SW480 (cell line): ENCODE results near the gene AMBRA1.

Experiments
- DNase-seq: peaks from one replicate; pipeline ENCODE4 v3.0.0-alpha.2; 2016; ENCODE audit warnings: low spot score

AMBRA1 gene

DNA sequence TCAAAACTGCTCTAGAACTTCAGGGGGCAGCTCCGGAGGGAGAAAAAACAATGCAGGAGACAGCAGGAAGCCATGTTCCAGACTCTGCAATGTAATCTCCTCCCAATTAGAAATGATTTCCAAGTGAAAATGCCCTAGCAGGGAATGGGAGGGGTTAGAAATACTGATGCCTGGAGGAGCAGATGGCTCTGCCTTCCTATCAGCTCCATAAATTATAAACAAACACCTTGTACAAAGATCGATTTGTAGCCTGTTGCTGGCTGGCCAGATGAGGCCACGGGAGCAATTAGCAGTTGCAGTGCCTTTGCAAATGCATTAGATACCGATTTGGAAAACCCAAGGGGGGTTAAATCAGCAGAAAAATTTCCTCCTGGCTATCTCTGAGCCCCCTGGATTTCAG, 155.6 kb downstream of the AMBRA1 start:
- DNase-seq = no peak

DNA sequence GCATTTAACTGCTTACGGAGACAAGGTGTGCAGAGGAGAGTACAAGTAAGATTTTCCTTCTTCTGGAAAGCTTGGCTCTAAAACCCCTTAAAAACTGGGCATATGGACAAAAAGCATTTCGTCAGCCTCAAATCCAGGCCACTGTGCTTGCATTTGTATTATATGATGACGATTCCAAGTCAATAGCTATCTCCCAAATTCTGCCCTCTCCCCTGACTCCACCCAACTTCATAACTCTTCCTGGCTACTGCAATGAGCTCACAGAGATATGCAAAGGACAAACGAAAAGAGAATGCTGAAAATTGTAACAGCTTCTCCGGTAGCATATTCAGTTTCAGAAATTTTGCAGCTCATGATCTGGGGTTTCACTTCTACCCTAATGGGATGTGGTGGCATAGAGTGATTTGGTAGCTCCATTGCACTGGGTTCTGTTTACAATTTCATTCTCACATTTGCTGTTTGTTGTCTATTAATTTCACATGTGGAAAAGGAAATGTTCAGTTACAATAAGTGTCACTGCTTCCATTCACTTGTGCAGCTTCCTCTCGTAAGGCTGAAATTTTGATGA, 156.6 kb downstream of the AMBRA1 start:
- no peak for DNase-seq

DNA sequence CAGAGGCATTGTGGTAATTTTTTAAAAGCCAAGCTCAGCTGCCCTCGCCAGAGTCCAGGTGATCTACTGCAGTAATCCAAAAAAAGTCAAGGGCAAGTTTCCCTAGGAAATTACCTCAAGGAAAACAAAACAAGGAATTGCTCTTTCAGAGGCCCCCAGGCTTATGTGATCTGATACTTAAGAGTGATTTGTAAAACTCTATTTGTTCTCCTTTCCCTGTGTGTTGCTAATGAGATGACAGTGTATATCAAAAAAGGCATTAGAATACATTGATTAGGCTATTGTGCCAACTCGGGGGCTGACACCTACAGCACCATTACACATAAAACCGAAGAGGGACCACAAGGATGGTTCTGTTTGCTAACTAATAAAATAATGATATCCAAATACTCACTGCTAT, 157.7 kb downstream of the AMBRA1 start:
- no peak for DNase-seq

DNA sequence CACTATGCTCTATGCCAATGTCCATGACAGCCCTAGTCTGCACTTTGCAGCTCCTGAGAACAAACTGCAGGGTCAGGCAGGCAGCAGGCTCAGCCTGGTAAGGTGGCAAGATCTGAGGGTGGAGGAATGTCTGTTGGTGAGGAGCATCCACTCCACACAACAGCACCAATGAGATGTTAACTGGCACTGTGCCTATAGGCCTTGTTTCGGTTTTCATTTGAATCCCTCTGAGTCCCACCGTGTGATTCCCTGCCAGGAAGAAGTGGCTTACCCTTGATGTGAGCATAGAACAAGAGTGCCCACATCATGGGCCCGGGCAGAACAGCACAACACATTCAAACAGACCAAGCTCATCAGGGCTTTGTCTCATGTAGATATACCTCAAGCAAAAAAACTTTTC, 158.1 kb downstream of the AMBRA1 start:
- no peak for DNase-seq

DNA sequence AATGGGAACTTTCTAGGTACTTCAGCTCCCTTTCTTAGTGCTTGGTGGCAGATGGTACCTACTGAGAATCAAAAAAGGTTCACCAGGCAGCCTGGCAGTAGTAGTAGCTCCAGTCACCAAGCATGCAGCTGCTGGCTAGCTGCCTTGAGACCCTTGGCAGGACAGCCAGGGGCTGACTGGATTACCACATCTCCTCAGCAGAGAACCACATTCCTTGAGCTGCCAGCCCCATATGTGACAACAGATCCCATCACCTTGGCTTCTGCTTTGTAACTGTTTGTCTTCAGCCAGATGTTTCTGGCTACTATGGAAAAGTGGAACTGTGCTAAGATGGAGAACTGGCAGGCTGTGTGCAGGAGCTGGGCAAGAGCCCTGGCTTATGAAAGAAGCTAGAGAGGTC, 162.6 kb downstream of the AMBRA1 start:
- DNase-seq = no peak

DNA sequence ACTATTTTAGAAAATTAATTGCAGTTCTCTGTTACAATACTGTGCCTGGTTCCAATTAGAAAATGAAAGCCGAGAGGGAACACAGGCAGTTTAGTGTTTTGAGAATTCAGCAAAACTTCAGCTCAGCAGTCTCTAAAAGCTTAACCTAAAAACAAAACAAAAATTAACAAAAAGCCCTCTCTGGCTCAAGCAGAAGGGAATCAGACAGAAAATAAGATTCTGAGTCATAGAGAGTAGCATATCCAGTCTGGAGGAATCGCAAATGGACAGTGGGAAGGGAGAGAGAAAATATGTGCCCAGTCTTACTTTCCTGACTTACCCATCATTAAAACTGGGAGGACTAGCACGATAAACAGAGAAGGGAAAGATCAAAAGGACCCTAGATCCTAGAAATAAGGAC, 164.1 kb downstream of the AMBRA1 start:
- no peak for DNase-seq

DNA sequence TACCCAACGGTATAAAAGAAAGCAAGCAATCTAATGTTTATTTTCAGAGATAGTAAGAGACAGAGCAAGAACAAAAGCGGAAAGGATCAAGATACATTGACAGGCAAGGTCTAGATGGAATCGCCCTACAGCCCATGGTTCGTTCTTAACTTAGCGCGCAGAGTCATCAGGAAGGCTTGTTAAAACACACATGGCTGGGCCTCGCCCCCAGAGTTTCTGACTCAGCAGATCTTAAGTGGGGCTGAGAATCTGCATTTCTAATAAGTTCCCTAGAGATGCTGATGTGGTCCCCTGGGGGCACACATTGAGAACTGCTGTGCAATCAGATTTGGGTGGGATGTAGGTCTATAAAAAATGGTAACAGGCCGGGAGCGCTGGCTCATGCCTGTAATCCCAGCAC, 166.5 kb downstream of the AMBRA1 start:
- no peak for DNase-seq

DNA sequence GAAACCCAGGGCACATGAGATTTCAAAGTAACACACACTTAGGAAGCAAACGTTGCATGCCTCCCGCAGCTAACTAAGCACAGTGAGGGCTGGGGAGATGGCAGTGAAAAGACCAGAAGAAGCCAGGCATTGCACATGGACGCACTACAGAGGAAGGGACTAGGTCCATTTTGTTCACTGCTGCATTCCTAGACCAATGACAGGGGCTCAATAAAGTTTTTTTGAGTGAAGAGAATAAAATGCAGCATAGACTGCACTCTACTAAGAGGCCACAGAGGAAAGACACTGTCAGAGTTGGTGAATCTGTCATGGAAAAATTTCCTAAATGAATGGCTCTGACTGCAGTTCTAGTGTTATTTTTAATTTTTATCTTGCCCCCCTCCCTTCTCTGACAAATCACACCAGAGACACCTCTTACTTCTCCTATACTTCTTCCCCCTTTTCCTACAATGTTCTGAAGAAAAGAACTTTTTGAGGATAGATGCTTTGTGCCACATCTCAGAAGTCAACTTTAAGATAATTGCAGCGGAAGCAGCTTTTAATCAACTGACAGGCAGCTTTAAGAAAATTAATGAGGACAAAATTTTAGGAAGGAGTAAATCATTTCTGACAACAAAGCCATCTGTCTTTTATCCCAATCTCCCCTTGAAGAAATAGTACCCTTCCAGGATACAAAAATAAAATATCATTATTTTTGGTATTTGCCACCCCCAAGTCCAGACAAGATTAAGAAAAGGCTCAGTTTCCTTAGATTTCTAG, 167.4 kb downstream of the AMBRA1 start:
- DNase-seq = no peak

DNA sequence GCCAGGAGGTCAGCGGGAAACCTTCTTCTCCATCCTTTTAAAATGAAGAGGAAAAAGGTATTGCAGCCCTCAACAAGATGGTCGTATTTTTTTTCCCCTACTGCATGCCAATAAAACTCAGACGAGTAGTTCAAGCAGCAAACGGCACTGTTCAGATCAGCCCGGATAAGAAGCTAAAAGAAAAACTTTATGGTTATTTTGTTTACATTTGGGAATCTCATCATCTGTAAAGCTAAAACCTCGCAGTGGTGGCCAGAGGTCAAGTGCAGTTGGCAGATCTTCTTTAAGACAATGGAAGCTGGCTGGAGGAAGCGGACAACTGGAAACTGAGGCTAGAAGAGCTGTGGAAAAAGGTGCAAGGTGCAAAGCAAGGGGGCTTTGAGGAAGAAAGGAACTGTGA, 171.2 kb downstream of the AMBRA1 start:
- DNase-seq = no peak

DNA sequence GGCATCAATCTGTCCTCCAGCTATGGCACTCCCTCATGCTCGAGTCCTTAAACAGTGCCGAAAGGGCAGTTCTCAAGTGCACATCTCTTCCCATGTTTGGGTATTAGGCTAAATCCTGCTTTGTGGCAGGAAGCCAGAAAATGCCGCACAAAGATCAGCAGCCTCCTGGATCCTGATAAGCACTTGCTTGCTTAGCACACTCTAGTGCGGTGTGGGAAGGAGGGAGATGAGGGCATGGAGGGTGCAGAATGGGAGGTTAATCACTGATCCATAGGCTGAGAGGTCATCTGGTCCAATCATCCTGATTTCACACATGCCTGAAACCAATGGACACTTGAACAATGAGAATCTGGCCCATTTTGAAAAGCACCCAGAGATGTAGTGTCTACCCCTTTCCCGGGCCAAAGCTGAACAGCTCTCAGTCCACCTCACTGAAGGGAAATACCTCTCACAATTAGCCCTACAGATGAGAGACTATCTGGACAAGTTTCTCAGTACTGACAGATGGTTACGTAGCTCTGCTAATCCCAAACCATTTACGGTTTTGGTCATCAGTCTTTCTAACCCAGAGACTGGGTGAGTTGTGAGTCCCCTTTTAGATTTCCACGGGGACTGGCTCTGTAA, 172.5 kb downstream of the AMBRA1 start:
- DNase-seq = no peak

DNA sequence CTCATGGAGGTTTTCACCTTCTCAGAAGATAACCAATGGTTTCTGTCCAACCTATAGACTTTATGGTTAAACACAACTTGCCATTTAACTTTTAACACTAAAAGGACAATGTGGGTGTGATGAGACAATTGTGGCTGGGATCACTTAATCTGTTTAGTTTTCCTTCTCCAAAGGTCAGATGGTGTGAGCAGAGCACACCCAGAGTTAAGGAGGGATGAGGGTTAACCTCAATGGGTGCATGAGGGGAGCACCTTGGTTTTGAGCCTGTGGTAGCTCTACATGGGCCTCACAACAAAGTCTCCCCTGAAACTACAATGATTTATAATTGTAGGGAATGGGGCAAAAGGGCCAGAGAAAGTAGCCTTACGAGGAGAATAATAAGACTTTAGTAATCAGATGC, 173.3 kb downstream of the AMBRA1 start:
- no peak for DNase-seq

DNA sequence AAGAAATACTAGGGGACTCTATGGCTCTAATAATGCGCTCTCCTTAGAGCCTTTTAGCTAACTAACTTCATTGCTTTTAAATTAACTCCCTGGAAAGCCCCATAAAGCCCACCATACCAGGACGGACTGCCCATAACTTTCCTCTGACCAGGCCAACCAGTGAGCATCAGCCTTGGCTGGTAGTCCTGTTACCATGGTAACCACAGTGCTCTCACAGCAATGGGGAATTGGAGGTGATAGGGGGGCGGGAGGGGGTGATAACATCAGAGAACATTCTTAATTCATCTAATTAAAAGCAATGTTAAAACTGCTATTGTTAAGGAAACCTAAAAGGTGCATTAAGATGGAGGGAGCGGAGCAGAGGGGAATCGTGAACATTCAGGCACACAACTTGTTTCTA, 175.1 kb downstream of the AMBRA1 start:
- DNase-seq = no peak

DNA sequence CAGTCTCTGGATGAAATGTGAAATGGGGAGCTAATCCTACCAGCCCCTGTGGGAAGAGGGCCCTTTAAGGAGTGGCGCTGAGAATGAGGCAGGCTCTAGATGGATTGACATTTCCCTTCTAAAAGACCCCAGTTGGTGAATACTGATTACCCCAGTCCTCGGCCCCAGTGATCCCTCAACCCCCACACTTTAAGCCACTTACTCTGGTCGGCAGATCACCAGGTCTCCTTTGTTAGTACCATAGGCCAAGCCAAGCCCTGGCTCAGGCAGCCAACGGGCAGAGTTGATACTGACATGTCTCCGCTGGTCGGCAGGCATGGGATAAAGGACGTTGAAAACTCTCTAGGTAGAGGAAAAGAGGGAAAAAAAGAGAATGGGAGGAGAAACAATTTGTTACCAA, 176.1 kb downstream of the AMBRA1 start:
- DNase-seq = no peak

DNA sequence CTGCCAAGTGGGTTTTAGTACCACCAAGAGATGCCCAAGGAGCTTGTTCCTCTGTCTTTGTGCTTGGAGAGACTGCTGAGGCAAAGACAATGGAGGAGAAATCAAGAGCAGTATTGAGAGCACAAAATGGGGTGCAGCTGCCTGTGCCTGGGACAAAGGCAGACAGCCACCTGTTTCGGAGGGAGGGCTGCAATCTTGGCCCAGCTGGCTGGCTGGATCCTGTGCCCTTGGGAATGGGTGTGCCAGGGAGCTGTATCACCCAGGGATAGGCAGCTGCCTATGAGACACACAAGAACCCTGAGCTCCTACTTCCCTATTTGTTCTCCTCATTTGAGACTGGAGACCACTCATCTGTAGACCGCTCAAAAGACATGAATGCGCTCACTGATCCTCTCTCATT, 178.9 kb downstream of the AMBRA1 start:
- no peak for DNase-seq

DNA sequence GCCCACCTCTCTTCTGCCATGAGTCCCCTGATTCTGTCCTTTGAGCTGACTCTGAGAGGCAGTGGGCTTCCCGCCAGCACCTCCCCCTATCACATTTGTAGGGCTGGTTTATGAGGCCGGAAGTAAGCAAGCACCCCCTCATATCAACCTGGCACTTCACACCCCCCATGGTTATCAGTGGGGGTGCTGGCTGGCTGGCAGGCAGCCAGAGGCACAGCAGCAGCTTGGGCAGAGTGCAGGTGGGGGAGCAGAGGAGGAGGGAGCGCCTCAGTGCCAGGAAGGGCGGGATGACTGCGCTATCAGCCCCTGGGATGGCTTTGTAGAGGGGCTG, 179.4 kb downstream of the AMBRA1 start:
- DNase-seq = no peak

DNA sequence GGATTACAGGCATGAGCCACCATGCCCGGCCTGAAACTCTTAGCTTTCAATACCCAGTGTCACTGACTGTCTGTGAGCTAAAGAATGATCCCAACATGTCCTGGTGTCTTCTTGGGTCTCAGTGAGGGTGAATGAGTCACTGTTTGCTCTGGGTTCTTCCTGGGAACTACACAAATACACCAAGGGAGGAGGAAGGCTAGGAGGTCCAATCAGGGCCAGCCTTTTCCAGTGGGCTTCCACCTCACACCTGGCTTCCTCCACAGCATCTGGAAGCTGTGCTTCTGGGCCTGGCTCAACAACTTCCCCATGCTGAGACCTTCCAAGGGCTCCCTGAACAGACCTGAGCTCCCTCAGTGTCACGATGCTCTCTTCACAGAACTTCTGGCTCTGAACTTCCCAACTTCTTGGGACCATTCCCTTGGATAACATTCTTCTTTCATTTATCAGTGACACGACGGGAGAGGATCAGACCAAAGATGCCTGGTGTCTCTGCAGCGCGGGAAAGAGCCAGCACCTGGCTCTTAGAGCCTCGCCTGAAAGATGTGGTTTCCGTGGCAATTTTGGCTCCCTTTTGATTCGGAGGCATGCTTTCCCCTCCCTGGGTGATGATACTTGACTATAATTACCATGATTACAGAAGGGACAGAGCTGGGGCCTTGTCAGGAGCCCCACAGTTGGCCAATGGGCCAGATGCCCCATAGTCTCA, 179.9 kb downstream of the AMBRA1 start:
- DNase-seq = no peak

DNA sequence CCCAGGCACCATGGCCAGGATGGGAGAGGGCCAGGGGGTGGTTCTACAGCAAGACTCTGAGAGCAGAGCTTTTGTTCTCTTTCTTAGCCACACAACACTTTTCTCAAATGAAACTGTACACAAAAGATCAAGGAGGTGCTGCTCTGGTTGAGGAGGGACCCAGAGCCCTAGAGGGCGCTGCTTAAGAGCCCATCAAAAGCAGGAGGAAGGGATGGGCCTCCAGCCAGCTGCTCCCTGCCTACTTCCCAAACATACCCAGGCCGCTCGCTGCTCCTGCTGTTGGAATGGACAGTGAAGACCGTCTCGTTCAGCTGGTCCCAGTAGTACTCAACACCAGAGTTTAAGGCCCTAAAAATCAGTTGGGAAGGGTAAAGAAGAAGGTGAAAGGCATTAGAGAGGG, 183.8 kb downstream of the AMBRA1 start:
- DNase-seq = no peak

DNA sequence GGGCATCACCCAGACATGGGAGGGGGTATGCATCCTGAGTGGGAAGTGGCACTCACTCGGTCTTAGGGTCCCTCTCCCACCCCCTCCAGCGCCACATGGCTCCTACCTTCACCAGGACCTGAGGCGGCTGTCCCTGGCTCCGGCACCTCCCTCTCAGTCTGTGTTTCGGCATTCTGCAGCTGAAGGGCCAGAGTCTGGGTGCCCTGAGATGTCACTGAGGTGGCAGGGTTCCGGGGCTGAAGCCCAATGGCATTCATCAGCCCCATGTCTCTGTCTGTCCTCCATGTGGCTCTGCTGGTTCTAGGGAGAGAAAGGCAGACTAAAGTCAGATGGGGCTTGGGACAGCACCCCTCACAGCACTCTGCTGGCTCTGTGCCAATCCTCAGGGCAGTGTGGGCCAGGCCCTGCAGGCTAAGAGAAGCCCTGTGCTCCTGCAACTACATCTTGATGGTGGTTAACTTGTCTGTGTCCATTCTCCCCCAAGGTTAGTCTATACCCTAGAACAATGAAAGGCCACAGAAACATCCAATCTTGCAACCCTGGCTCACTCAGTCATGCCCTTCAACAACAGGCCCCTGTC, 185.3 kb downstream of the AMBRA1 start:
- no peak for DNase-seq

DNA sequence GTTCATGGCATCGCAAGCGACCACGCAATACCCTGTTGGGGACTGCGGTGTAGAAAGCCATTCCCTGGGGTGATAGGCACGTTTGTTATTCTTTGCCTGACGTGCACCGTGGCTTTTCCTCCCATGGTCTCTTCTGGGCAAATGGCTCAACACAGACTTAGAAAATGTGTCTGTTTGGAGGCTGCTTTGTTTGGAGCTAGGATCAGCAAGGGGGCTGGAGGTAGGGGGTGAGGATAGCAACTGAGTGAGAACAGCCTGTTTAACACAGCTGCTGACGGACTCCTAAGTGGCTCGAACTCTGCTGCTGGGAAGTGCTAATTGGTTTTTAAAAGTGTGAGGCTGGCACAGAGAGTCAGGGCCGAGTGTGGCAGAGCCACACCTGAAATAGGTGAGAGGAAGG, 186.2 kb downstream of the AMBRA1 start:
- DNase-seq = no peak

DNA sequence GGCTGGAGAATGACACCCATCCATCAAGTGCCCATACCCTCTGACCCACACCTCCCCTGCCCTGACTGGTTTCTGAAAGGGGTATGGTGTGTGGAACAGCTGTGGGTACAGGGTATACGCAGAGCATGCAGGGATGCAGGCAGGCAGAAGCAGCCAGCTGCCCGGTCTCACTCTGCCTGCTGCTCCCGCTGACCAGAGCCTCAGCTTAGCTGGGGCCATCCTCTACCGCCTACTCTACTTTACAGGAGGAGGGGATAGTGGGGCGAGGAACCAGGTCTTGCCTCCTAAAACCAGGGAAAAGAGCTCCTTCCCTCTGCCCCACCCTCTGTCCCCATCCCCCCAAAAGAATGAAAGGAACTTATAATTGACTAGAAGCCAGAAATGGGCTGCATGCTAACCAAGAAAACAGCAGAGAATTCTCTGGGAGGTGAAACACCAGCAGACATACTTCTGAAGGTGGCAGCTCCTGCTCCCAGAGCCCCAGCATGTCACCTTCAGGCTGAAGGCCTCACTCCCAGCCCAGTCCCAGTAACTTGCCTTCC, 189.3 kb downstream of the AMBRA1 start:
- DNase-seq = no peak

DNA sequence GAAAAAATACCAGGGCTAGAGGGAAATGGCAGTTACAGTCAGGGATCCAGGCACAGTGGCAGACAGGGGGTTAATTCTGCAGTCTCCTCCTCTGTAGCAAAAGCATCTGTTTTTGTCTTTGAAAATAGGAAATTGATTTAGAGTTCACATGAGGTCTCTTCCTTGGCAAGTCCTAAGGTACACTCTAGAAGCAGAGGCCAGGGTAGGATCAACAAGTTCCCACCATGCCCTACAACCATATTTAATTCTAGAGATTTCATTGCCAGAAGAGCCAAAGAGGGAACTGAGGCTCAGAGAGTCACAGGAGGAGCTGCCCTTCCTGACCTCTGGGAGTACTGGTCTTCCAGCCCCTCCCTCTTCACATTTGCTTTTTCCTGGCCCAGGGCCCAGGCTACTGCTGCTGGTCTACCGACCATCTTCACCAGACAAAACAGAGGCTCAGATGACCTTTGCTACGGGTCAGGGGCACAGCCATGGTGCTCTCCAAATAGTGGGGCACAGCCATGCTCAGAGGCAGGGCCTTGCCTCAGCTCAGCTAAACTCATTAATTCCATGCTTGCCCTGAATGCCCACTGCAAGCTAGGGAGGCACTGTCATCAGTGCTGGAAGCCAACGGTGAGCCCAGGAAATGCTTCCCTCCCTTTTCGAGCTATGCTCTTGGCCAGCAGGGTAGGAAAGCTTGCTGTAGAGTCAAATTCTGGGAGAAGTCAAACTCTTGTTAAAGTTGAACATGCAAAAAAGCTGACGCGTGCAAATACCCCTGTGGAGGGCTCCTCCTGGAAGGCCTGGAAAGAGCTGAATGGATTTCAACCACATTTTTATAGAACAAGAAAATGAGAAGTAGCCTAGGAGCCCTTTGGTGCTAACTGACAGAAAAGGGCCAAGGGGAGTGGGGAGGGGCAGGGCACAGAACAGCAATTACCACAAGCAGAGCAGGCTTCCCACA, 190.6 kb downstream of the AMBRA1 start:
- DNase-seq = no peak
